ENCODE measurements around the gene LMCD1. TPM values are rescaled to one million over a fixed set of nuclear protein-coding genes. Genes with fewer than 3 reads are reported as not detected.

LMCD1 gene
- total RNA-seq, 1 donor from 2014 or later, result 26.1 TPM

DNA sequence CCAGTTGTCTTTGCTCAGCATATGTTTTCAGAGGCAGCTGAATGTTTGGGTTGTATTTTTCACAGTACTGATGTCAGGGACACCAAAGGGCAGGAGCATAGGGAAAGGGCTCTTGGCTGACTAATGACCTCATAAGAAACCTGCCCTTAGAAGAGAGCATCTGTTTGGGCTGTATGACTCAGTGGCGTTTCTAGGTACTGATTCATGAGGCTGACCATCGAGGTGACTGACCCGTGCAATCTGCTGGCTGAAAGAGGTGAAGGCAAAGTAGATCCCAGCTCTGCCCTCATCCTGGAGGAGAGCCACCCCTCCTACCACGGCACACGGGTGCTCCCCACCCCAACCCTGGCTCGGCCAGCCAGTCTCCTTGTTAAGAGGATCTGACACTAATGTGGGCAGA, 8.3 kb downstream of the LMCD1 start:
- H3K4me3 Mint-ChIP-seq (ENCODE audit: low read depth), result no peak overlapping the region
- no peak for DNase-seq (ENCODE audit: low spot score, unreplicated experiment)
- no peak overlapping the region for H3K27ac Mint-ChIP-seq
- TF ChIP-seq, protein P1, sequence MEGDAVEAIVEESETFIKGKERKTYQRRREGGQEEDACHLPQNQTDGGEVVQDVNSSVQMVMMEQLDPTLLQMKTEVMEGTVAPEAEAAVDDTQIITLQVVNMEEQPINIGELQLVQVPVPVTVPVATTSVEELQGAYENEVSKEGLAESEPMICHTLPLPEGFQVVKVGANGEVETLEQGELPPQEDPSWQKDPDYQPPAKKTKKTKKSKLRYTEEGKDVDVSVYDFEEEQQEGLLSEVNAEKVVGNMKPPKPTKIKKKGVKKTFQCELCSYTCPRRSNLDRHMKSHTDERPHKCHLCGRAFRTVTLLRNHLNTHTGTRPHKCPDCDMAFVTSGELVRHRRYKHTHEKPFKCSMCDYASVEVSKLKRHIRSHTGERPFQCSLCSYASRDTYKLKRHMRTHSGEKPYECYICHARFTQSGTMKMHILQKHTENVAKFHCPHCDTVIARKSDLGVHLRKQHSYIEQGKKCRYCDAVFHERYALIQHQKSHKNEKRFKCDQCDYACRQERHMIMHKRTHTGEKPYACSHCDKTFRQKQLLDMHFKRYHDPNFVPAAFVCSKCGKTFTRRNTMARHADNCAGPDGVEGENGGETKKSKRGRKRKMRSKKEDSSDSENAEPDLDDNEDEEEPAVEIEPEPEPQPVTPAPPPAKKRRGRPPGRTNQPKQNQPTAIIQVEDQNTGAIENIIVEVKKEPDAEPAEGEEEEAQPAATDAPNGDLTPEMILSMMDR (IDR thresholded peaks at IDR 0.05; ENCODE audit: unreplicated experiment), result no peak
- H3K27me3 Mint-ChIP-seq, result no peaks in the 10 kb centered on the region
- peaks cover 4% of the 10 kb centered on the region for H3K4me1 Mint-ChIP-seq (ENCODE audit: low read depth)
- peaks cover 16% of the 10 kb centered on the region for H3K36me3 Mint-ChIP-seq (ENCODE audit: insufficient read depth)
- no peaks in the 10 kb centered on the region for H3K9me3 Mint-ChIP-seq (ENCODE audit: low read depth)

DNA sequence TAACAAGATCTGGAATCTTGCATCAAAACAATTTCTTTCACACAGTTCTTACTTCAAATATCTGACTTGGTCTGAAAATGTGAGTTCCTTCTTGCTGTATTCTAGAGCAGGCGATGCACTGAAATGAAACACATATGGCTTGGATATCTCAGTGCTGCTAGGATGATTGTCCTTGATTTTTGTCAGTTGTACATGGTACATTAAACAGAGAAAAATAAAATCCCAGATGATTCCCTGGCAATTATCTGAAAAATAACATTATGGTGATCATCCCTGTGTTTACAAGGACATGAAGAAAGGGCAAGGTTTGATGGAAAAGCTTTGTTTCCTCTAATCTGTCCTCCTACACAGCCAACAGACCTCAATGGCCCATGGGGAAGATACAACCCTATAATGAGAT, 10.6 kb downstream of the LMCD1 start:
- TF ChIP-seq, protein P1 (IDR thresholded peaks at IDR 0.05; ENCODE audit: unreplicated experiment), result no peak
- no peaks in the 10 kb centered on the region for H3K4me1 Mint-ChIP-seq (ENCODE audit: low read depth)
- no peaks in the 10 kb centered on the region for H3K27me3 Mint-ChIP-seq
- H3K27ac Mint-ChIP-seq, result no peak overlapping the region
- H3K36me3 Mint-ChIP-seq (ENCODE audit: insufficient read depth), result peaks cover 18% of the 10 kb centered on the region
- DNase-seq (ENCODE audit: low spot score, unreplicated experiment), result no peak
- no peak overlapping the region for H3K4me3 Mint-ChIP-seq (ENCODE audit: low read depth)
- H3K9me3 Mint-ChIP-seq (ENCODE audit: low read depth), result no peaks in the 10 kb centered on the region

DNA sequence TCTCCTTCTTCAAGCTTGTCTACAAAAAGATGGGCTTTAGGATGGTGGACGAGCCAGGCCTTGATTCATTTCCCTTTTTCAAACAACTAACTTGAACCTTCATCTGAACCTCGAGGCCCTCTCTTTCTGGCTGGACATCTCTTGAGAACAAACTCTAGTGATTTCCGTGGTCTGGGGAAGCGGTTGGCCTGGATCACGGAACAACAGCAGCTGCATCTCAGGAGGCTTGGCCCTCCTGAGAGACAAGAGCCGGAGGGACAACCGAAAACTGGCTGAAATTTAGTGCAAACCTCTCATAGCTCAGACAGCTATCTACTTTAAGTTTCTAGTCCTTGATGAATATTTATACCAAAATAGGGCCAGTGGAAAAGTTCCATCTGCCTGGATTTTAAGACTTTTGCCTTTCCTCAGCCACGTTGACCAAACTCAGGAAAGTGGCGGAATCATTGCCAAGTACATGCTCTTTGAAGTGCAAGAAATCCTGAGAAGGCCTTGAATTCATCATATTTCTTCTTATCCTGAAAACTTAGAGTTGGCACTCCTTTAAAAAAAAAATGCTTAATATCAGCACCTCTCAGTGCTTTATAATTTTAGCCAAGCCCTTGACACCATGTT, 14.5 kb downstream of the LMCD1 start:
- Mint-ChIP-seq H3K36me3 (ENCODE audit: insufficient read depth) (peaks cover 12% of the 10 kb centered on the region), H3K4me3 (ENCODE audit: low read depth) (no peak overlapping the region), H3K4me1 (ENCODE audit: low read depth) (no peaks in the 10 kb centered on the region)

DNA sequence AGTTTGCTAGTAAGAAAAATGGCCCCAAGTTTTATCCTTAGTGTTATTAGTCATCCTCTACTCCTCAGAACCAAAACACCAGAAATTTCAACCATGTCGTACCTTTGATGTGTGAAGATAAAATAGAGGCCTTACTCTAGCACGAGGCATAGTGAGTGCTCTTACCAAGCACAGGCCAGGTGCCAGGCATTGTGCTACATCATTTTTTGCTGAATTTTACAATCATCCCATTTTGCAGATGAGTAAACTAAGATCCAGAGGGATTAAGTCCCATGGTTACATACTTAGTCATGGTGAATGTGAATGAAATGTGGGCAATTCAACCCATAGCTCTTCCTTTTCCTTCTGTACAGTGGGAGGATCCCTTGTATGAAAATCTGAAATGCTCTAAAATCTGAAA, 15.2 kb downstream of the LMCD1 start:
- no peak overlapping the region for H3K4me3 Mint-ChIP-seq (ENCODE audit: low read depth)
- DNase-seq (ENCODE audit: low spot score, unreplicated experiment), result no peak
- TF ChIP-seq, protein P1 (IDR thresholded peaks at IDR 0.05; ENCODE audit: unreplicated experiment), result no peak
- no peaks in the 10 kb centered on the region for H3K27me3 Mint-ChIP-seq
- no peaks in the 10 kb centered on the region for H3K9me3 Mint-ChIP-seq (ENCODE audit: low read depth)
- H3K36me3 Mint-ChIP-seq (ENCODE audit: insufficient read depth), result peaks cover 15% of the 10 kb centered on the region
- no peak overlapping the region for H3K27ac Mint-ChIP-seq
- no peaks in the 10 kb centered on the region for H3K4me1 Mint-ChIP-seq (ENCODE audit: low read depth)

More for the DNA sequence above, 14.5 kb downstream of the LMCD1 start:
- Mint-ChIP-seq H3K27ac (no peak overlapping the region), H3K27me3 (no peaks in the 10 kb centered on the region), H3K9me3 (ENCODE audit: low read depth) (no peaks in the 10 kb centered on the region)
- no peak for DNase-seq (ENCODE audit: low spot score, unreplicated experiment)
- TF ChIP-seq, protein P1 (IDR thresholded peaks at IDR 0.05; ENCODE audit: unreplicated experiment), result no peak

DNA sequence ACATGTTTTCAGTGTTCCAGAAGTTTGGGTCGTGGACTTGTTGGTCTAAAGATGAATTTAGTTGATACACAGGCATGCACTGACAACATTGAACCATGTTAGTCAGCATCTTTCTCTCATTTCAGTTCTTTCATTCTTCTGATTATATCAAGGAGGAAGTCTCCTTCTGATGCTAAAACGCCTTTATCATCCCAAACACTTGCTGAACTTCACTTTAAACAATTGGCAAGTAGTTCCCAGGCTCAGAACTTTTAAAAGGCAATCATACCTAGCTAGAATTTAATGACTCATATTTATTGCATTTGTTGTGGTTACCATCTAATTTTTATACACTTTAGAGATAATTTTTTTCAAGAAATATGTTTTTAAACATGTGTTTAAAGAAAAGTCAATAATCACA, 15.9 kb downstream of the LMCD1 start:
- Mint-ChIP-seq H3K9me3 (ENCODE audit: low read depth) (no peaks in the 10 kb centered on the region), H3K27ac (no peak overlapping the region), H3K27me3 (no peaks in the 10 kb centered on the region), H3K4me1 (ENCODE audit: low read depth) (no peaks in the 10 kb centered on the region), H3K36me3 (ENCODE audit: insufficient read depth) (peaks cover 16% of the 10 kb centered on the region), H3K4me3 (ENCODE audit: low read depth) (no peak overlapping the region)
- no peak for DNase-seq (ENCODE audit: low spot score, unreplicated experiment)
- TF ChIP-seq, protein P1 (IDR thresholded peaks at IDR 0.05; ENCODE audit: unreplicated experiment), result no peak

Data from progenitor cell of endocrine pancreas (in vitro differentiated cells).